Measurements from ENCODE around the gene MSH3.

MSH3 gene

GRCh38 chr5:80688648-80689420 lies 34.4 kb downstream of the MSH3 start:
- no peaks in the 10 kb centered on the region for H3K9me3 ChIP-seq (ENCODE audit: insufficient read depth, low read length)
- H3K9ac ChIP-seq (ENCODE audit: low read length) = no peak overlapping the region
- H2AFZ ChIP-seq (ENCODE audit: low read depth, low read length) = no peak overlapping the region
- TF ChIP-seq, protein P1, sequence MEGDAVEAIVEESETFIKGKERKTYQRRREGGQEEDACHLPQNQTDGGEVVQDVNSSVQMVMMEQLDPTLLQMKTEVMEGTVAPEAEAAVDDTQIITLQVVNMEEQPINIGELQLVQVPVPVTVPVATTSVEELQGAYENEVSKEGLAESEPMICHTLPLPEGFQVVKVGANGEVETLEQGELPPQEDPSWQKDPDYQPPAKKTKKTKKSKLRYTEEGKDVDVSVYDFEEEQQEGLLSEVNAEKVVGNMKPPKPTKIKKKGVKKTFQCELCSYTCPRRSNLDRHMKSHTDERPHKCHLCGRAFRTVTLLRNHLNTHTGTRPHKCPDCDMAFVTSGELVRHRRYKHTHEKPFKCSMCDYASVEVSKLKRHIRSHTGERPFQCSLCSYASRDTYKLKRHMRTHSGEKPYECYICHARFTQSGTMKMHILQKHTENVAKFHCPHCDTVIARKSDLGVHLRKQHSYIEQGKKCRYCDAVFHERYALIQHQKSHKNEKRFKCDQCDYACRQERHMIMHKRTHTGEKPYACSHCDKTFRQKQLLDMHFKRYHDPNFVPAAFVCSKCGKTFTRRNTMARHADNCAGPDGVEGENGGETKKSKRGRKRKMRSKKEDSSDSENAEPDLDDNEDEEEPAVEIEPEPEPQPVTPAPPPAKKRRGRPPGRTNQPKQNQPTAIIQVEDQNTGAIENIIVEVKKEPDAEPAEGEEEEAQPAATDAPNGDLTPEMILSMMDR (IDR thresholded peaks at IDR 0.05; ENCODE audit: low read depth, low read length) = no peak
- TF ChIP-seq EZH2phosphoT487 (IDR thresholded peaks at IDR 0.05; ENCODE audit: low read depth) = no peak
- H3K79me2 ChIP-seq (ENCODE audit: low read length) = no peaks in the 10 kb centered on the region
- peaks cover 10% of the 10 kb centered on the region for H3K4me1 ChIP-seq (ENCODE audit: low read length)
- H3K27me3 ChIP-seq (ENCODE audit: low read depth, low read length) = no peaks in the 10 kb centered on the region
- H3K36me3 ChIP-seq (replicated peaks; ENCODE audit: low read depth, low read length) = no peaks in the 10 kb centered on the region
- H3K4me3 ChIP-seq (ENCODE audit: low read length) = no peak overlapping the region
- H3K27ac ChIP-seq (ENCODE audit: low read length) = no peak overlapping the region
- no peak overlapping the region for H3K4me2 ChIP-seq (ENCODE audit: low read length)
- 0 out of 2 replicates have a peak, but pooled peaks cover 3% of the 10 kb centered on the region for H4K20me1 ChIP-seq (ENCODE audit: insufficient read depth, low read length)

- H2AFZ ChIP-seq (ENCODE audit: low read depth, low read length) = no peak overlapping the region
- no peaks in the 10 kb centered on the region for H3K36me3 ChIP-seq (replicated peaks; ENCODE audit: low read depth, low read length)
- peaks cover 10% of the 10 kb centered on the region for H3K4me1 ChIP-seq (ENCODE audit: low read length)
- H3K79me2 ChIP-seq (ENCODE audit: low read length) = no peaks in the 10 kb centered on the region
- H3K4me3 ChIP-seq (ENCODE audit: low read length) = no peak overlapping the region
- TF ChIP-seq, protein P1 (IDR thresholded peaks at IDR 0.05; ENCODE audit: low read depth, low read length) = no peak
- TF ChIP-seq EZH2phosphoT487 (IDR thresholded peaks at IDR 0.05; ENCODE audit: low read depth) = no peak
- no peak overlapping the region for H3K9ac ChIP-seq (ENCODE audit: low read length)
- no peaks in the 10 kb centered on the region for H3K27me3 ChIP-seq (ENCODE audit: low read depth, low read length)
- 0 out of 2 replicates have a peak, but pooled peaks cover 3% of the 10 kb centered on the region for H4K20me1 ChIP-seq (ENCODE audit: insufficient read depth, low read length)
- no peak overlapping the region for H3K27ac ChIP-seq (ENCODE audit: low read length)
- H3K9me3 ChIP-seq (ENCODE audit: insufficient read depth, low read length) = no peaks in the 10 kb centered on the region
- no peak overlapping the region for H3K4me2 ChIP-seq (ENCODE audit: low read length)
Observed at GRCh38 chr5:80689627-80690026, 35.2 kb downstream of the MSH3 start.

DNA sequence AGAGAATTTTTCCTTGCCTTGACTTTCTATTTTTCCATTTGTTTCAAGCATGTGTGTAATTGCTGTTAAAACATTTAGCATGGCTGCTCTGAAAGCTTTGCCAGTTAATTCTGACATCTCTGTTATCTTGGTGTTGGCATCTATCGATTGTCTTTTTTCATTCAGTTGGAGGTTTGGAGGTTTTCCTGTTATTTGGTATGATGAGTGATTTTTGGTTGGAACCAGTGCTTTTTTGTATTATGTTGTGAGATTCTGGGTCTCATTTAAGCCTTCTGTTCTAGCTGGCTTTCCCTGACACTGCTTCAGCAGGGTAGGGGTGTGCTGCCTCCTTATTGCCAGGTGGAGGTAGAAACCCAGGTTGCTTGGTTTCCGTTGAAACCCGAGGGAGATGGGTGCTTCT lies 41.2 kb downstream of the MSH3 start:
- no peaks in the 10 kb centered on the region for H3K9me3 ChIP-seq (ENCODE audit: insufficient read depth, low read length)
- TF ChIP-seq, protein P1 (IDR thresholded peaks at IDR 0.05; ENCODE audit: low read depth, low read length) = no peak
- TF ChIP-seq EZH2phosphoT487 (IDR thresholded peaks at IDR 0.05; ENCODE audit: low read depth) = no peak

GRCh38 chr5:80696450-80696849 lies 42.0 kb downstream of the MSH3 start:
- no peaks in the 10 kb centered on the region for H3K36me3 ChIP-seq (replicated peaks; ENCODE audit: low read depth, low read length)
- no peak overlapping the region for H3K27ac ChIP-seq (ENCODE audit: low read length)
- H3K4me3 ChIP-seq (ENCODE audit: low read length) = no peak overlapping the region
- H3K4me2 ChIP-seq (ENCODE audit: low read length) = no peak overlapping the region
- TF ChIP-seq, protein P1 (IDR thresholded peaks at IDR 0.05; ENCODE audit: low read depth, low read length) = no peak
- no peak for TF ChIP-seq EZH2phosphoT487 (IDR thresholded peaks at IDR 0.05; ENCODE audit: low read depth)
- no peaks in the 10 kb centered on the region for H3K27me3 ChIP-seq (ENCODE audit: low read depth, low read length)
- H2AFZ ChIP-seq (ENCODE audit: low read depth, low read length) = no peak overlapping the region
- no peaks in the 10 kb centered on the region for H4K20me1 ChIP-seq (ENCODE audit: insufficient read depth, low read length)
- H3K9ac ChIP-seq (ENCODE audit: low read length) = no peak overlapping the region
- H3K79me2 ChIP-seq (ENCODE audit: low read length) = no peaks in the 10 kb centered on the region
- H3K9me3 ChIP-seq (ENCODE audit: insufficient read depth, low read length) = no peaks in the 10 kb centered on the region
- no peaks in the 10 kb centered on the region for H3K4me1 ChIP-seq (ENCODE audit: low read length)

More for the DNA sequence above, 41.2 kb downstream of the MSH3 start:
- no peak overlapping the region for H2AFZ ChIP-seq (ENCODE audit: low read depth, low read length)
- no peaks in the 10 kb centered on the region for H3K4me1 ChIP-seq (ENCODE audit: low read length)
- H3K79me2 ChIP-seq (ENCODE audit: low read length) = no peaks in the 10 kb centered on the region
- H3K36me3 ChIP-seq (replicated peaks; ENCODE audit: low read depth, low read length) = no peaks in the 10 kb centered on the region
- no peak overlapping the region for H3K27ac ChIP-seq (ENCODE audit: low read length)
- H3K4me3 ChIP-seq (ENCODE audit: low read length) = no peak overlapping the region
- H3K27me3 ChIP-seq (ENCODE audit: low read depth, low read length) = no peaks in the 10 kb centered on the region
- no peaks in the 10 kb centered on the region for H4K20me1 ChIP-seq (ENCODE audit: insufficient read depth, low read length)
- H3K9ac ChIP-seq (ENCODE audit: low read length) = no peak overlapping the region
- H3K4me2 ChIP-seq (ENCODE audit: low read length) = no peak overlapping the region

All from OCI-LY3 (cell line).